Muscle of arm (tissue), 12 donors: Measurements from ENCODE around the gene MRS2. TPM values are rescaled to one million over a fixed set of nuclear protein-coding genes. Genes with fewer than 3 reads are reported as not detected.

ENCODE experiments used
- DNase-seq: peaks from one replicate; pipeline ENCODE4 v3.0.0-alpha.2; 2013
- polyA plus RNA-seq, 12 donors: library from polyadenylated mRNA; unstranded; fragments of 120-200 nt; gene quantifications; one replicate each; pipeline ENCODE4 v1.2.1, GENCODE V29; 2013; ENCODE audit not compliant: insufficient read length in 12 of 12

MRS2 gene
- polyA plus RNA-seq, 12 donors, result 13.0 to 27.3 (median 21.6) TPM; not detected in 1

- DNase-seq, result no peak
These were observed 25.9 kb downstream of the MRS2 start for GRCh38 chr6:24428615-24429014.

GRCh38 chr6:24429146-24429545, 26.4 kb downstream of the MRS2 start:
- DNase-seq, result no peak

- DNase-seq, result no peak
These were observed 27.4 kb downstream of the MRS2 start for GRCh38 chr6:24430086-24430485.

GRCh38 chr6:24431045-24431451, 28.3 kb downstream of the MRS2 start:
- peak; percentile 17 for DNase-seq

- DNase-seq, result no peak
These were observed 29.9 kb downstream of the MRS2 start for GRCh38 chr6:24432611-24433010.

GRCh38 chr6:24436979-24437378, 34.2 kb downstream of the MRS2 start:
- DNase-seq, result no peak

- no peak for DNase-seq
These were observed 37.3 kb downstream of the MRS2 start for GRCh38 chr6:24439858-24440539.

GRCh38 chr6:24440897-24441598, 38.3 kb downstream of the MRS2 start:
- DNase-seq, result no peak

GRCh38 chr6:24441599-24441904, 38.8 kb downstream of the MRS2 start:
- DNase-seq, result no peak

- no peak for DNase-seq
These were observed 41.9 kb downstream of the MRS2 start for GRCh38 chr6:24444588-24444987.

GRCh38 chr6:24445704-24446103, 43.0 kb downstream of the MRS2 start:
- DNase-seq, result no peak

- DNase-seq, result no peak
These were observed 43.9 kb downstream of the MRS2 start for GRCh38 chr6:24446670-24447069.

- no peak for DNase-seq
These were observed 45.7 kb downstream of the MRS2 start for GRCh38 chr6:24448396-24448795.

GRCh38 chr6:24448828-24449525, 46.2 kb downstream of the MRS2 start:
- no peak for DNase-seq

- DNase-seq, result no peak
These were observed 49.0 kb downstream of the MRS2 start for GRCh38 chr6:24451581-24452388.

- DNase-seq, result no peak
These were observed 51.2 kb downstream of the MRS2 start for GRCh38 chr6:24453921-24454320.

- DNase-seq, result no peak
These were observed 51.7 kb downstream of the MRS2 start for GRCh38 chr6:24454452-24454851.

- no peak for DNase-seq
These were observed 52.3 kb downstream of the MRS2 start for GRCh38 chr6:24455061-24455460.

GRCh38 chr6:24458134-24458533, 55.4 kb downstream of the MRS2 start:
- DNase-seq, result no peak

GRCh38 chr6:24458941-24459340, 56.2 kb downstream of the MRS2 start:
- DNase-seq, result no peak

- no peak for DNase-seq
These were observed 58.2 kb downstream of the MRS2 start for GRCh38 chr6:24460966-24461365.
